ENCODE measurements around the gene B4GALNT3. TPM values are rescaled to one million over a fixed set of nuclear protein-coding genes. Genes with fewer than 3 reads are reported as not detected.

Gene B4GALNT3
- total and polyA plus RNA-seq, 2 of the 13 experiments (the other 11 are each of a cell fraction or from before 2014, with no cell fraction given): 3.2 to 4.4 TPM

GRCh38 chr12:563250-563781, 103.6 kb downstream of the B4GALNT3 start (continued):
- TF ChIP-seq ZNF687 (CRISPR knock-in tag; IDR thresholded peaks at IDR 0.05): no peak
- TF ChIP-seq POLR2G (IDR thresholded peaks at IDR 0.05; ENCODE audit: low read depth, low read length): no peak
- TF ChIP-seq NFATC3 (CRISPR knock-in tag; IDR thresholded peaks at IDR 0.05): no peak

GRCh38 chr12:563787-564298, 104.1 kb downstream of the B4GALNT3 start:
- DNase-seq (ENCODE audit: low spot score) (no peak), ATAC-seq (no peak), FAIRE-seq (no peak)
- intact Hi-C loops (cut with micrococcal nuclease; ENCODE audit: unreplicated experiment): no loop called here
- Histone ChIP-seq H2AFZ (ENCODE audit: low read length) (no peak overlapping the region), H3K9me3 (ENCODE audit: low read length) (no peaks in the 10 kb centered on the region), H3K9ac (ENCODE audit: insufficient read depth, low read depth, low read length) (no peak overlapping the region), H3K4me3 (replicated peaks in 1 of 3; ENCODE audit: insufficient read depth in 1 of 3, low read depth in 2 of 3, low read length in 3 of 3) (no peak overlapping the region), H3K4me1 (ENCODE audit: insufficient read depth, low read length) (peaks cover 16% of the 10 kb centered on the region), H4K20me1 (ENCODE audit: insufficient read depth, low read length) (no peaks in the 10 kb centered on the region), H3K36me3 (replicated peaks in 1 of 2; ENCODE audit: control insufficient read depth in 1 of 2, insufficient read depth in 2 of 2, low read length in 2 of 2) (no peaks in the 10 kb centered on the region), H3K27ac (ENCODE audit: extremely low read length, insufficient read depth, low read length) (no peak overlapping the region), H3K27me3 (ENCODE audit: control insufficient read depth in 1 of 2, insufficient read depth in 2 of 2, low read length in 2 of 2) (peaks cover 3 to 6% of the 10 kb centered on the region in 2 experiments; a peak in 2 of 5 replicates), H3K79me2 (ENCODE audit: insufficient read depth, low read length) (no peaks in the 10 kb centered on the region), H3K4me2 (ENCODE audit: low read depth, low read length) (no peak overlapping the region)
- TF ChIP-seq LRRFIP1 (CRISPR knock-in tag; conservative IDR thresholded peaks at IDR 0.05) (no peak), ZNF747 (CRISPR knock-in tag; IDR thresholded peaks at IDR 0.05; ENCODE audit: borderline replicate concordance) (no peak), SPEN (CRISPR knock-in tag; IDR thresholded peaks at IDR 0.05; ENCODE audit: low read depth) (no peak), PITX1 (CRISPR knock-in tag; IDR thresholded peaks at IDR 0.05) (no peak), ZNF33A (CRISPR knock-in tag; IDR thresholded peaks at IDR 0.05; ENCODE audit: borderline replicate concordance) (no peak), ZNF605 (CRISPR knock-in tag; IDR thresholded peaks at IDR 0.05) (no peak), MLLT10 (CRISPR knock-in tag; IDR thresholded peaks at IDR 0.05) (no peak), HOMEZ (CRISPR knock-in tag; IDR thresholded peaks at IDR 0.05; ENCODE audit: low read depth) (no peak)
- POLR2A ChIA-PET: no interaction called here
- CTCF ChIA-PET (ENCODE audit: low intra/inter-chr PET ratio, low total read pairs): no interaction called here
- in situ Hi-C loops (cut with HindIII; ENCODE audit: extremely low pct_ligation_motif_present, low pct_unique_long_range_greater_than_20kb): loop anchor here (10.0 to 25.0 kb wide), 3 partner anchors 321 to 1023 kb away; partner anchors contain the start of gene FBXL14
- 65% methylated on average over 7 of the region's 7 CpGs for WGBS (ENCODE audit: low lambda C conversion rate)
- no TSS peak for BruUV-seq (replicated peaks)
